ENCODE measurements around the gene SLC8A2.

Gene SLC8A2, protein sequence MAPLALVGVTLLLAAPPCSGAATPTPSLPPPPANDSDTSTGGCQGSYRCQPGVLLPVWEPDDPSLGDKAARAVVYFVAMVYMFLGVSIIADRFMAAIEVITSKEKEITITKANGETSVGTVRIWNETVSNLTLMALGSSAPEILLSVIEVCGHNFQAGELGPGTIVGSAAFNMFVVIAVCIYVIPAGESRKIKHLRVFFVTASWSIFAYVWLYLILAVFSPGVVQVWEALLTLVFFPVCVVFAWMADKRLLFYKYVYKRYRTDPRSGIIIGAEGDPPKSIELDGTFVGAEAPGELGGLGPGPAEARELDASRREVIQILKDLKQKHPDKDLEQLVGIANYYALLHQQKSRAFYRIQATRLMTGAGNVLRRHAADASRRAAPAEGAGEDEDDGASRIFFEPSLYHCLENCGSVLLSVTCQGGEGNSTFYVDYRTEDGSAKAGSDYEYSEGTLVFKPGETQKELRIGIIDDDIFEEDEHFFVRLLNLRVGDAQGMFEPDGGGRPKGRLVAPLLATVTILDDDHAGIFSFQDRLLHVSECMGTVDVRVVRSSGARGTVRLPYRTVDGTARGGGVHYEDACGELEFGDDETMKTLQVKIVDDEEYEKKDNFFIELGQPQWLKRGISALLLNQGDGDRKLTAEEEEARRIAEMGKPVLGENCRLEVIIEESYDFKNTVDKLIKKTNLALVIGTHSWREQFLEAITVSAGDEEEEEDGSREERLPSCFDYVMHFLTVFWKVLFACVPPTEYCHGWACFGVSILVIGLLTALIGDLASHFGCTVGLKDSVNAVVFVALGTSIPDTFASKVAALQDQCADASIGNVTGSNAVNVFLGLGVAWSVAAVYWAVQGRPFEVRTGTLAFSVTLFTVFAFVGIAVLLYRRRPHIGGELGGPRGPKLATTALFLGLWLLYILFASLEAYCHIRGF

DNA sequence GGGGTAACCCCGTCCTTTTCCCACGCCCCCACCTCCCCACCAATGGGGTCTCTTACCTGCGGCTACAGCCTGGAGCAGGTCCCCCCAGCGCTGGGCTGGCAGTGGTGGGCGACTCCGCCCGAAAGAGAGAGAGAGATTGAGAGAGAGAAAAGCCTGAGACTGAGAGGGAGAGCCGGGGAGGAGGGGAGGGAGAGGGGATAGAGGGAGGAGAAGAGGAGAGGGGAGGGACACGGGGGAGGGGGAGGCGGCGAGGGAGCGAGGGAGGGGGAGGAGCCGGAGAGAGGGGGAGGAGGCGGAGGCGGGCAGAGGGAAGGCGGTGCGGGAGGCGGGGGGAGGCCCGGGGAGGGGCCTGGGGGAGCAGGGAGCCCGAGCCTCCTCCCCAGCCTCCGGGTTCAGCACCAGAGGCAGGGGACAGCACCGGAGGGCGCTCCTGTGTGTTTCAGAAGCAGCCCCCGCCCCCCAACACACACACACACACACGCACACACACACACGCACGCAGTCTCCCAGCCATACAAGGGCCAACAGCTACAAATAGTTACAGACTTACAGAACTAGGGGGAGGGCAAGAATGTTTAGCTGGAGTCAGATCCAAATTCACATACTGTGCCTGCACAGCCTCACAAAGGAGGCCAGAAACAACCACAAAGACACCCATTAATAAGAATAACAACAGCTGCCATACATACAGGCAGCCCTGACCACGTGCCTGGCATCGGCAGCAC lies at the start of gene SLC8A2:
Gene SLC8A2 (minus strand): TSS at position 161 of the 725 bp plus-strand sequence. CDS start 5,490 bp downstream, outside the sequence.
- peak; percentile 31 for DNase-seq

DNA sequence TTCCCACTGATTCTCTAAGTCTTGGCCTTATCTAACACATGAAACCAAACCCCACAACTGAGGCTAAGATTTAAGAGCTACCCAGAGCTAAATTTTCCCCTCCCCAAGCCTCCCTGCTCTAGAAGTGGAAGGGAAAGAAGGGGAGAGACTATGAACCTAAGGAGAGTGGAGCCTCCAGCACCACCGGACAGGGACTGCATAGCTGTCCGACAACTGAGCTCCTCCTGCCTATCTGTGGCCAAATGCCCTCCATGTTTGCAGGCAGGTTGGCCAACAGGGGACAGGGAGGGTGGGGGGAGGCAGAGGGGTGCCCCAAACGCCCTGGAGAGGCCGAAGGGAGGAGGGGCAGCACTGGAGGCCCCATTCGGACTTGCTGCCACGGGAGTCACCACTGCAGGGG lies 49.1 kb upstream of the SLC8A2 start:
- no peak for DNase-seq

DNA sequence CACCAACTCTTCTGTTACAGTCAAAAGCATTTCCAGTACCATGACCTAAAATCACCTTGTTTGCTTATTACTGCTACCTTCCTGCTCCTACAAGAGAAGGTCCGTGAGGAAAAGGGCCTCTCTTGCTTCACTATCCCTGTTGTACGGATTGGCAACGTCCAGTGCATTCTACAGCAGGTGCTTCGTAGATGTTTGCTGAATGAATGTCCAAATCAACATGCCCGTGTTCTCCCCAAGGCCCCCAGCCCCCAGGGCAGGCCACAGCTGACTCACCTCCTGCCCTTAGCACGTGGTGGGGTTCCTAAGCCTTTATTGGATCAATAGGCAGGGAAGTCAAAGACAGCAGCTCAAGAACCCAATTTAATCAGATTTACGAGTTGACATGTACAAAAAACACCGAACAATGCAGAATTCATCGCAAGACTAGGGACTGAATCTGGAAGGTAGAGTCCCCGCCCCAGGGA lies 48.7 kb upstream of the SLC8A2 start:
- no peak for DNase-seq

DNA sequence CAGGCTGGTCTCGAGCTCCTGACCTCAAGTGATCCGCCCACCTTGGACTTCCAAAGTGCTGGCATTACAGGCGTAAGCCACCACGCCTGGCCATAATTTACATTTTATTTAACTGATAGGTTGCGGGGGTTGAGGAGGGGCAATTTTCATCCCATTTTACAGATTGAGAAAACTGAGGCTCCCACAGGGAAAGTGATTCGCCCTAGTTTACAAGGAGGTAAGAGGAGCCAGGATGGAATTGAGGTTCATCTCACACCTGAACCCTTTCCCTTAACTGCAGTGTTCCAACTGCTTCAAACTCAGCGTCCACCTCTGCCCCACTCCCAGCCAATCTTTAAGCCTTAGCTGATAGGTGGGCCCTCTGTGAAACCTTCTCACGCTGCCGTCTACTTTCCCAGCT lies 47.2 kb upstream of the SLC8A2 start:
- no peak for DNase-seq

DNA sequence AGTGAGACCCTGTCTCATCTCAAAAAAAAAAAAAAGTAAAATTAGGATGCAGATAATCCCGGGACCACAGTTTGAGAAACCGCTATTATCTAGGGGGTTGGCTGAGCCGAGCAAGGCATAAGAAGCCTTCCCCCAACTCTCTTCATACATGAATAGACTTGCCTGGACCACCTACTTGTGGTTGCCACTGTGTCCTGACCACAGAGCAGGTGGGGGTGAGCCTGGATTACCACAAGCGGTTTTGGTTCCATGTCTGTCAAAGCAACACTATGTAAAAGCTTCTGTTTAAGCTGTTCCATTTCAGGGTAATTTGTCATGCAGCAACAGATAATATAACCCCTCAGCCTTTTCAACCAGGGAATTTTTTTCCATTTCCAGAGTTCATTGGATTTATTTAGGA lies 46.4 kb upstream of the SLC8A2 start:
- DNase-seq: no peak

DNA sequence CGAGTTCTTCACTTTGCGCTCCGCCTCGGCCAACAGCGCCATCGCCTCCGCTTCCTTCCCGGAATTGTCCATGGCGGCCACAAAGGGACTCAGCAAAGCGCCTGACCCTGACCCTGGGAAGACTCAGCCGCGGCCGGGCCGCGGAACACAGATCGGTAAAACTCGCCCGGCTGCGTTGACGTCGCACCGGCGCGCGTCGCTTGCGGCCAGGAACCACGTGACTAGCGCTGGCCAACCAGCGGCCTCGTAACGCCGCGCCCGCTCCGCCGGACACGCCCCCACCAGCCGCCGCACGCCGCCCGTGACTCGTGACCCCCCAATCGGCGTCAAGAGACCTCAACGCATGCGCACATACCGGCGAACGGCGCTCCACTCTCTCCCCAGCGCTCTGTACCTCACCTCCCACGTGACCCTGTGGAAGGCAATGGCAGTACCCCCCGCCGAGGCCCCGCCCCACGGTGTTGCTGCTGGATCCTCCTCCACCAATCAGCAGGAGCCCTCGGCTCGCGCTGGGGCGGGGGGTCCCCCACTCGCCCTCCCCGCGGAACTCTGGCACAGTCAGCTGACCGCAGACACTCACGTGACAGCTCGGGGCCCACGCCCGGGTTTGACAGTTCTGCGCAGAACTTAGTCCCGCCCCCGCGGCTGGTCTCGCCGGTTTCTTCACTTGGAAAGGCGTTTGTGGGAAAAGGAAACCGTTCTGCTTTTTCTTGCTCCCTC lies 43.3 kb upstream of the SLC8A2 start, which contains the start of gene NAPA:
Gene NAPA (minus strand): TSS at position 195 of the 720 bp plus-strand sequence. CDS start 123 bp downstream, at position 72.
- DNase-seq: peak; percentile 100

DNA sequence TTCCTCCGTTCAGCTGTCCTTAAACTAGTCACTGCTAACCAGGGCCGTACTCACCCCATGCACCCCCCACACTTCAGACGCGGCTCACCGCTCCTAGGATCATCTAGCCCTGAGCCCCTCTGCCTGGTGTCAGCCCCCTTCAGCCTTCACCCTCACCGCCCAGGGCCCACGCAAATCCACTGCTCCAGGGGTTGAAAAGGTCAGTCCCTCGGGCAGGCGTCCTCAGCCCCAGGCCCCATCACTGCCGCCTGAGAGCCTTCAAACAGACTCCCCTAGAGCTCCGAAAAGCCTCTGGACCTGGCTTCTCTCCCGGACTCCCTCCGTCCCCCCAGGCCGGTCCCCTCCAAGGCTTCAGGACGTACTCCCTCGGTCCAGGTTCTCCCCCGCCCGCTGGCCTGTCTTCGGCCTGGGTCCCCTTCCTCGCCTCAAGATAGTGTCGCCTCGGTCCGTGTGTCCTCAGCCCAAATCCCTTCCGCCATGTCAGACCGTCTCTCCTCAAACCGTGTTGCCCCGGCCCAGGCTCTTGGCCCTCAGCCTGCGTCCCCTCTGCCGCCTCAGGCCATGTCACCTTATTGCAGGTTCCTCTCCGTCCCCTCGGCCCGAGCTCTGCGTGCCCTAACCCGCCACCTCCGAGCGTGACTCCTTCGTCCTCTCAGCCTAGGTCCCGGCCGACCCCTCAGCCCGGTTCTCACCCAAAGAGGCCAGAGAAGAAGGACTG lies 42.6 kb upstream of the SLC8A2 start:
- DNase-seq: no peak

DNA sequence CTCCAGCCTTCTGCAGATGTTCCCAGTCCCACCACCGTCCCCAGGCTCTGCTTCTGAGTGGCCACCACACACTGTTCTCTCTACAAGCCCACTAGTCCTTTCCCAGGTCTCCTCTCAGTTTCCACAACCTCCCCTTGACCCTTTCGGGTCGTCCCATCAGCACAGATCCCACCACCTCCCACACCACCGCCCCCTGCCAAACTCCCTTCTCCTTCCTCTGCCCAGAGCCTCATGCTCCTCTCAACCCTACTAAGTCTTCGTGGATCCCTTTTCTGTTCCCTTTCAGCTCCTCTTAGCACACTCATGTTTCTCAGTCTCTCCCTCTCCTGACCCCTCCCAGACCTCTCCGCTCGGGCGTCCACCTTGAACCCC lies 41.2 kb upstream of the SLC8A2 start:
- no peak for DNase-seq

DNA sequence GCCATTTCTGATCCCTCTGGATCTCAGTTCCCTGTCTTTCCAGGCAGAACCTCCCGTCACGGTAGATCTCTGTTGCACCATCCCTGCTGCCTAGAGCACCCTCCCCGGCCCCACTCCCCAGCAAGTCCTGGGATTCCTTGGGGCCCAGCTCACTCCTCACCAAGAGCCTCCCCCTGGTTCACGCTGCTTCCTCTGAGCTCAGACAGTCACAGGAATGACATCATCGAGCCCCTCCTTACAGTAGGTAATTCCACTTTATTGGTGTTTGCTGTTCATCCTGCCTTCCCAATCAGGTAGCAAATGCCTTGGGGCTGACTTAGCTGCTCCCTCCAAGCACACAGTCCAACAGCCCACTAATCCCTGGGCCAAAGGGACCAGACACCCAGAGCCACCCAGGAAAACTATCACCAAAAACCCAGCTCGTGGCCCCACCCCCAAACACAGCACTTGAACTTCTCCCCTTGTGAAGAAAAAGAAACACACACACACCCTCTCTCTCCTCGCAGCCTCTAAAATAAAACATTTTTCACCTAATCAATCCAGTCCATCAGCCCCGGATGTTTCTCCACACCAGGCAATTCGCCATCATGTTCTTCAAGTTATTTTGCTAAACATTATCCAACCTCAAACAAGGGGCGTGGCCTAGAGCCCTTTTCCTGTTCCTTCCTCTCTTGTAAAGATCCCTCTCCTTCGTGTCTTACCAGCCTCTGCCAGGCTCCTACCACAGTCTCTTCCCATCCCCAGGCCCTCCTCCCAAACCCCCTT lies 40.7 kb upstream of the SLC8A2 start:
- DNase-seq: no peak

DNA sequence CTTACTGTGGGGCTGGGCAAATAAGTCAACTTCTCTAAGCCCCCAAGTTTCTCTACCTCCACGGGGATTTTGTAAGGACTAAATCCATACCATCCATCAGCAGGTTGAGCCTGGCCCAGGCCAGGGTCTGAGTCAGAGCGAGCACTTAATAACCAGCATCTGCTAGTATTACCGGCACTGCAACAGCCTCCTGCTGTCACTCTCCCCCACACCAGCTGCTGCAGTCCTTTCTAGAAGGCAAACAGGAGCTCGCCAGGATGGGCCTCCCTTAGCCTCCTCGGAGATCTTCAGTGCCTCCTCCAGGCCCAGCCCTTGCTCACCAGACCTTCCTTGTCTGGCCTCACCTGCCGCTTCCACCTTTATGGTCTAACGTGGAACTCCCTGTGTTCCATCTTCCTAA lies 40.0 kb upstream of the SLC8A2 start:
- no peak for DNase-seq

DNA sequence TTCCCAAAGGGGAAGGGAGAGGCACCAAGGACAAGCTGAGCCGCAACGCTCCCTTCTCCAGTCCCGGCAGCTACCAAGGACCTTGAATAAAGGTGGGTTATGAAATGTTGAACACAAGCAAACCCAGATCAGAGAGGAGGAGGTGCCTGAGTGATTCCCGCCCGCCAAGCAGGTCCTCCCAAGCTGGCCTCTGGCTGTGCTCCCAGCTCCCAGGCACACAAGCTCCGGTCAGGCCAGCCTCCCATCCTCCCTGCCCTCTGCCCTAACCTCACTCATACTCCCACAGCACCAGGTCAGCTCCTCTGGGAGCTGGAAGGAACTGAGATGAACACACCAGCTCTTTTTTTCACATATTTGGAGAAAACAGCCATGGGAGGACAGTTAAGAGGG lies 39.4 kb upstream of the SLC8A2 start:
- no peak for DNase-seq

DNA sequence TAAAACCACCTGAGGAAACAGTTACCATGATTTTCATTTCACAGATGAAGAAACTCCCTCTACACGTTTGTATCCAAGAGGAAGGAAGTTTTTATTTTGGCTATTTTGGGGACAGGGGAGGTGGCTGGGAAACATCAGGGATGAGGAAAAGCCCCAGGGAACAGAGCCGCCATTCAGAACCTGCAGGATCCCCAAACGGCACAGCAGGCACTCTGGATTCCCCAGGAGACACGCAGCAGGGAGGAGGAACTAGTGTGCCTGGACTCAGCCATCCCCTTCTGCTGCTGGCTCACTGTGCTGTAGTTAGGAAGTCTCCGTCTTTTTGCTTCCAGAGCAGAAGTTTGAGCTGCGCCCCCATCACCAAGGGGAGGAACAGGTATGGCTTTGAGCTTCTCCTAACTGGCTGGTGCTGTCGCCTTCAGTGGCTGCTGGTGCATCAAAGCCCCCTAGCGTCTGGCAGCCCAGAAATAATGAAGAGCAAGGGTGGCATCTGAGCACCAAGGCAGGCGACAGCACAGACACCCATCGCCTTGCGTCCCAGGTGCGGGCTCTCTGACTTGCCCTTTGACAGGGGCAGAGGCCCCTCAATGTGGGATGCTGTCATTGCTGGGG lies 38.9 kb upstream of the SLC8A2 start:
- no peak for DNase-seq

DNA sequence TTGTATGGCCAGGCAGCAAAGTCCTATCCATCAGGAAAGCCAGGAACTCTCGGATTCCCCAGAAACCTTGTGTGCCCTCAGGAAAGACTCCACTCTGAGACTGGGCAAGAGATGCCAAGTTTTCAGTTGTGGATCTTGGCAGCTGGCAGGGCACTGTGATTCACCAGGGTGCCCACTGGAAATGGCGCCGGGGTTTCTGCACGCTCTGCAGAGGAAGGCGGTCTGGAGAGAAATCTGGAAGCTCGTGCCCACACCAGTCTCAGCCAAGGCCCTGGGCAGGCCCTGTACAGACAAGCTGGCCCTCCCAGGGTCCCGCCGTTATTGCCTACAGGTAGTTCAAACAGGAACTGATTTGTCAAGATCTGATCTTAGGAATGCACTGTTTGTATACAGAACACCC lies 38.3 kb upstream of the SLC8A2 start:
- peak; percentile 58 for DNase-seq

DNA sequence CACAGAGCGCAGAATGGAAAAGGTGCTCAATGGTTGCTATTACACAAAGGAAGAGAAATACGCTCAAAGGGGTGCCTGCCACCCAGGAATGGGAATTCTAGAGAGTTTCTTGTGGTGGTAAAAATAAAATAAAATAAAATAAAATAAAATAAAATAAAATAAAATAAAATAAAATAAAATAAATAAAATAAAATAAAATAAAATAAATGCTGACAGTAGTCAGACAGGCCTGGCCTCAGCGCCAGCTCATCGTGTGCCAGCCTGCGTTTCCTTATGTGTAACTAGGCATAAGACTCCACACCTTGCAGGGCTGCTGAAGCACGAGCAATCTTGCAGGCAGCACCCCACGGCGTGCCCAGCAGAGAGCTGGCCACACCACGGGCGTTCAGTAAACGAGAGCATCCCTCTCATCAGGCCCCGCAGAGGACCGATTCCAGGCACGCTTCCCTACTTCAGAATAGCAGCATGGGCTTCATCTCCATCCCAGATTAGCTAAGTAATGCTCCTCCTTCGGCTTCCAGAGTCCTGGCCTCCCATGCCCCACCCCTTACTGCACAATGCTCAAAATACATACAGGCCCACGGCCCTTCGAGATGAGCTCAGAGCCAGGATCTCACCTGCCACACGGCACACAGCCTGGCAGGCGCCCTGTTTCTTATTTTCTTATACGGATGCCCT lies 37.6 kb upstream of the SLC8A2 start:
- DNase-seq: no peak

DNA sequence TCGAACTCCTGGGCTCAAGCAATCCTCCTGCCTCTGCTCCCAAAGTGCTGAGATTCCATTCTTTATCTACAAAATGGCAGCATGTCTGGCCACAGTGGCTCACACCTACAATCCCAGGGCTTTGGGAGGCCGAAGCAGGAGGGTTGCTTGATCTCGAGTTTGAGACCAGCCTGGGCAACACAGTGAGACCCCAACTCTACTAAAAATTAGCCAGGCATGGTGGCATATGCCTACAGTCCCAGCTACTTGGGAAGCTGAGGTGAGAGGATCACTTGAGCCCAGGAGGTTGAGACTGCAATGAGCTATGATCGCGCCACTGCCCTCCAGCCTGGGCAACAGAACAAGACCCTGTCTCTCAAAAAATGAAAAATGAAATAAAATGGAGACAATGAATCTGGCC lies 37.0 kb upstream of the SLC8A2 start:
- no peak for DNase-seq

DNA sequence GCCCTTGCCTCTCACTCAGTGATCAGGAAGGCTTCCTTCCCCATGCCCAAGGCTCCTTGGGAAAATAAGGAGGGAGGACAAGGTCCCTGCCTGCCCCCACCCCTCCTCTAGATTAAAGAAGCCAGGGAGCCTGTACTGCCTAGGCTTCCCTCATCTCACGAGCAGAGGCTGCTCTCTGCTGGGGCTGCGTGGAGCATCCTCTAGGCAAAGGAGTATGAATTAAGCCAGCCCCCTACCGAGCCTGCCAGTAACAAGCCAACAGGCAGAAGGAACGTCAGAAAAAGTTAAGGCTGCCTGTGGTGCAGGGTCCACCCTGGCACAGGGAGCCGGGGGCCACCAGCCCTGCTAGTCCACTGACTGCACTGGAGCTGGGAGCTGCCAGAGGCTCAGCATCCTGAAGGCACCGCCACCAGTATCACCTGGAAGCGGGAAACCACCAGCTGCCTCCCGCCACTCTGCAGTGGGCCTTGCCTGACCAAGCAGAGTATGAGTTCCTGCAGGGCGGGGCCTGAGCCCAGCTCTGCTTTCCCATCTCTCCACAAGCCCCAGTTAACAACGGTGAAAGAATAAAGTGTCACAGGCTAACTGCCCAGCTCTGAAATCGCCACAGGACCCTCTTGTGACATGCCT lies 36.3 kb upstream of the SLC8A2 start:
- DNase-seq: no peak

DNA sequence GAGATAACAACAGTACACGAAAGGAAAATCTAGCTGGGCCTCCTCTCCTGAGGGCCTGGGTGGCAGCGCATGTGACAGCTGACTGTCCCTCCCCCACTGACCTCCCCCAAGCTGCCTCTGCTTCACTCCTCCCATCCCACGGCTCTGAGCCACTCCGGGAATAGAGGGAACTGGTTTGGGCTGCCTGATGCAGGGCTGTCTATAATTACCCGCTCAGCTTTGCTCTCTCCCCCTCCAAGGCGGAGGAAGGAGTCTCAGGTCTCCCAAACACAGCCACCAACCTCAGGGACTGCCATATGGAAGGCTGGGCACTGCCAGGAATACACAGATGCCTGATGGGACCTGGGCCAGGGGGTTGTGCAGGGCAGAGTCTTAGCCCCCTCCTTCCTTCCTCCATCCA lies 35.3 kb upstream of the SLC8A2 start:
- peak; percentile 25 for DNase-seq

DNA sequence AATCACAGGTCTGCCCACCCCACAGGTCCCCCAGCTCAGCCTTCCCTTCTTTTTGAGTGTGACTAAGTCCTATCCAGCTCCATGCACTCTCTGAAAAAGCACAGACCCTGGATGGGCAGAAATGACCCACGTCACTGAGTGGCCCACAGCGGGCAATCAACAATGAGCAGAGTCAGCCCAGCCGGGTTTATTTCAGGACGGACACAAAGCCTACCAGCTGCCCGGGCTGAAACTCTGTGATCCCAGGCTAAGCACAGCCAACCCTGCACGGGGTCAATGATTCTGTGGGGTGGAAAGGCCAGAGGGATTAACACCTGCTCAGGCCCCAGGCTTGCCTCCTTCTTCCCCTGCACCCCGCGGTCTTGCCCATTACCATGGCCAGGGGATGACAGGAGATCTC lies 34.8 kb upstream of the SLC8A2 start:
- DNase-seq: no peak

DNA sequence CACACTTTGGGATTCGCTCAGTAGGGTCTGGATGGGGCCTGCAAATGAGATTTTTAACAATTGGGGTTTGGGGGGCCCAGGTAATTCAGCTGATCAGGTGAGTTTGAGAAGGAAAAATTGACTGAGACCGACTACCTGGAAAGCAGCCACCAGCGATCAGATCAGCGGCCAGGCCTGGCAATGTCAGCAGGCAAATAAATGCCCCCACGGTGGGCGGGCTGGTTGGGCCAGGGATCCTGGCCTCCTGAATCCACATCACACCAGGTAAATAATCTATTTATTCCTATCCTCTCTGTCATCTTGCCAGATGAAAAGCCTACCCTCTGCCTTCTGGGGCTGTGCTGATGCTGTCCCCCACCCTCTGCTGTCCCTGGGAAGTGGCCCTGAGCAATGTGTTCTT lies 33.8 kb upstream of the SLC8A2 start:
- no peak for DNase-seq

DNA sequence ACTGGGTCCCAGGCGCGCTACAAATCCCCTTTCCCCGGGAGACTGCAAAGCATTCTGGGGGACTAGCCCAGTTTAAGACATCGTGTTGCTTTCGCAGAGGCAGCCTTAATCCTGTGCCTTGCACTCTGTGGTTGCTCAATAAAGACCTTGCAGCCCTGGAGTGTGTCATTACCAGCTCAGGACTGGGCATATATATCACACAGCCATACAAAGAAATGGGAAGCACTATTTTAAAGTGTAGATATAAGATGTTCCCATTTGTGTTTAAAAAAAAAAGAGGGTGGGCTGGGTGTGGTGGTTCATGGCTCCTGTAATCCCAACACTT lies 32.1 kb upstream of the SLC8A2 start:
- DNase-seq: no peak

Measured in midbrain (tissue), 1 donor.